Mesothelial cell of epicardium (in vitro differentiated cells): ENCODE results near the gene AUTS2. TPM values are rescaled to one million over a fixed set of nuclear protein-coding genes. Genes with fewer than 3 reads are reported as not detected.

ENCODE experiments used
- DNase-seq, 2 experiments: peaks; one replicate each; pipeline ENCODE4 v3.0.0; 2021; ENCODE audit warnings: low spot score in 2 of 2; ENCODE audit not compliant: unreplicated experiment in 2 of 2
- H3K27ac Mint-ChIP-seq: 2 replicates; pipeline ENCODE4 v1.8.0; 2021; ENCODE audit warnings: mixed read lengths
- H3K27me3 Mint-ChIP-seq: 2 replicates; pipeline ENCODE4 v1.8.0; 2021; ENCODE audit warnings: low read depth, mixed read lengths
- H3K36me3 Mint-ChIP-seq: 2 replicates; pipeline ENCODE4 v1.8.0; 2021; ENCODE audit warnings: mixed read lengths
- H3K4me1 Mint-ChIP-seq: 2 replicates; pipeline ENCODE4 v1.8.0; 2021; ENCODE audit warnings: mixed read lengths
- H3K4me3 Mint-ChIP-seq: 2 replicates; pipeline ENCODE4 v1.8.0; 2021; ENCODE audit warnings: mild to moderate bottlenecking, moderate library complexity, mixed read lengths
- H3K9me3 Mint-ChIP-seq: 2 replicates; pipeline ENCODE4 v1.8.0; 2021; ENCODE audit warnings: mixed read lengths
- CTCF ChIP-seq: fragments of 200-600 bp; sonication (generic); IDR thresholded peaks from one replicate; pipeline ENCODE4 v1.5.0; 2021; ENCODE audit warnings: antibody characterized with exemption; ENCODE audit not compliant: unreplicated experiment
- total RNA-seq: library from RNA; stranded (reverse); gene quantifications from 3 replicates; pipeline ENCODE4 v1.2.1, GENCODE V29; 2021

Gene AUTS2
- total RNA-seq, 1 donor from 2014 or later = 135 TPM

DNA sequence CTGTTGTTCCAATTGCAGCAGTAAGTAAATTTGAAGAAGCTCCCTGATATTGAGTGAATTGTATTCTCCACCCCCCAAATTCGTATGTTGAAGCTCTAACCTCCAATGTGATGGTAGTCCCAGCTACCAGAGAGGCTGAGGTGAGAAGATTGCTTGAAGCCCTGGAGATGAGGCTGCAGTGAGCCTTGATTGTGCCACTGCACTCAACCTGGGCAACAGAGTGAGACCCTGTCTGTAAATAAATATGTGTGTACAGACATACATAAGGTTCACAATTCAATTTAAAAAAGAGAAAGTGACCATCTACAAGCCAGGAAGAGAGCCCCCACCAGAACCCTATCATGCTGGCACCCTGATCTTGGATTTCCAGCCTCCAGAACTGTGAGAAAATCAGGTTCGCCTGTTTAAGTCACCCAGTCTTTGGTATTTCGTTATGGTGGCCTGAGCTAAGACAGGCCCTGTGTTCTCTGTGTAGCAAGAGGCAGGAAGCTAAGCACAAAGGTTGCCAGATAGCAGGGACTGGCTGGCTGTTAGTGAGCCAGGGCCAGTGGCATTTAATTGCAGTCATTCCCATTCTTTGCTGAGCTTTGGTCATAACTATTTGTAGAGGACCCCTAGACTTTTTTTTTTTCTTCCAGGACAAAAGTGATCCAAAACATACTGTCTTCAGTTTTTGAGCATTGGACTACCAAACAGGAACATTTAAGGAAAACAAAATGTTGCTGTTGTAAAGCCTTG is 45.6 kb downstream of the AUTS2 start:
- no peak overlapping the region for H3K4me3 Mint-ChIP-seq
- H3K27me3 Mint-ChIP-seq = no peaks in the 10 kb centered on the region
- H3K4me1 Mint-ChIP-seq = peaks cover 36% of the 10 kb centered on the region
- no peaks in the 10 kb centered on the region for H3K36me3 Mint-ChIP-seq
- H3K27ac Mint-ChIP-seq = no peak overlapping the region
- no peaks in the 10 kb centered on the region for H3K9me3 Mint-ChIP-seq
- TF ChIP-seq CTCF = no peak
- DNase-seq = no peak

- no peak for DNase-seq
- no peak for TF ChIP-seq CTCF
- no peaks in the 10 kb centered on the region for H3K27me3 Mint-ChIP-seq
- no peak overlapping the region for H3K4me3 Mint-ChIP-seq
- no peak overlapping the region for H3K27ac Mint-ChIP-seq
- H3K36me3 Mint-ChIP-seq = no peaks in the 10 kb centered on the region
- H3K4me1 Mint-ChIP-seq = peaks cover 28% of the 10 kb centered on the region
- no peaks in the 10 kb centered on the region for H3K9me3 Mint-ChIP-seq
These were observed 47.4 kb downstream of the AUTS2 start for GRCh38 chr7:69645683-69646082.

GRCh38 chr7:69651101-69651590 is 52.9 kb downstream of the AUTS2 start:
- Mint-ChIP-seq H3K36me3 (no peaks in the 10 kb centered on the region), H3K27me3 (no peaks in the 10 kb centered on the region), H3K4me1 (peaks cover 53% of the 10 kb centered on the region), H3K27ac (no peak overlapping the region), H3K4me3 (no peak overlapping the region), H3K9me3 (no peaks in the 10 kb centered on the region)
- TF ChIP-seq CTCF = no peak
- no peak for DNase-seq

- Mint-ChIP-seq H3K36me3 (no peaks in the 10 kb centered on the region), H3K4me3 (no peak overlapping the region), H3K9me3 (no peaks in the 10 kb centered on the region), H3K27ac (no peak overlapping the region), H3K4me1 (peaks cover 58% of the 10 kb centered on the region), H3K27me3 (no peaks in the 10 kb centered on the region)
- TF ChIP-seq CTCF = no peak
- no peak for DNase-seq
These were observed 54.8 kb downstream of the AUTS2 start for GRCh38 chr7:69652947-69653701.

- Mint-ChIP-seq H3K4me1 (peaks cover 54% of the 10 kb centered on the region), H3K27ac (no peak overlapping the region)
- no peak for TF ChIP-seq CTCF
These were observed 55.5 kb downstream of the AUTS2 start for GRCh38 chr7:69653806-69654205.

More at GRCh38 chr7:69653806-69654205, 55.5 kb downstream of the AUTS2 start:
- H3K4me3 Mint-ChIP-seq = no peak overlapping the region
- H3K36me3 Mint-ChIP-seq = no peaks in the 10 kb centered on the region
- H3K27me3 Mint-ChIP-seq = no peaks in the 10 kb centered on the region
- no peaks in the 10 kb centered on the region for H3K9me3 Mint-ChIP-seq
- no peak for DNase-seq
